Vagina (tissue), 2 donors: Measurements from ENCODE around the gene FAM168B. TPM values are rescaled to one million over a fixed set of nuclear protein-coding genes. Genes with fewer than 3 reads are reported as not detected.

ENCODE experiments used
- DNase-seq, 2 donors: peaks; one replicate each; pipeline ENCODE4 v3.0.0-alpha.2; 2017; ENCODE audit errors: extremely low spot score in 2 of 2
- H3K27ac ChIP-seq: fragments of 200-600 bp; sonication (generic); one replicate; pipeline ENCODE4 v1.5.1; 2019
- H3K27me3 ChIP-seq: fragments of 200-600 bp; sonication (generic); one replicate; pipeline ENCODE4 v1.5.1; 2019
- H3K36me3 ChIP-seq, 2 donors: fragments of 200-600 bp; sonication (generic); one replicate each; pipeline ENCODE4 v1.5.1; 2017 to 2019
- H3K4me1 ChIP-seq: fragments of 200-600 bp; sonication (generic); one replicate; pipeline ENCODE4 v1.5.1; 2019
- H3K4me3 ChIP-seq, 2 donors: fragments of 200-600 bp; sonication (generic); 1 replicate in 1 of 2; 2 replicates in 1 of 2; pipeline ENCODE4 v1.5.1; 2016 to 2019
- H3K9me3 ChIP-seq: fragments of 200-600 bp; sonication (generic); one replicate; pipeline ENCODE4 v1.5.1; 2019
- POLR2A ChIP-seq, 2 donors: fragments of 450-650 bp; IDR thresholded peaks; one replicate each; pipeline ENCODE4 v1.6.1; 2017; ENCODE audit warnings: antibody characterized with exemption in 2 of 2, mild to moderate bottlenecking in 2 of 2, moderate library complexity in 2 of 2
- POLR2AphosphoS5 ChIP-seq, 2 donors: sonication (generic); formaldehyde crosslinking; IDR thresholded peaks; one replicate each; pipeline ENCODE4 v1.9.0; 2017; ENCODE audit warnings: antibody characterized with exemption in 2 of 2, mild to moderate bottlenecking in 2 of 2, low read depth in 1 of 2; ENCODE audit not compliant: insufficient read depth in 1 of 2
- intact Hi-C: fragments of 100-400 bp; cut with DNase I; formaldehyde crosslinking; loops from one replicate; pipeline ENCODE4 v1.15.1; 2023
- total RNA-seq: library from RNA; depleted of rRNA; stranded (reverse); fragments of >200 nt; gene quantifications from one replicate; pipeline ENCODE4 v1.2.3, GENCODE V29; 2016
- TF ChIP-seq, protein P1 (sequence below), 3 experiments: fragments of 450-650 bp in 2 of 3; fragments of 200-600 bp in 1 of 3; sonication (generic) in 1 of 3; IDR thresholded peaks; one replicate each; pipeline ENCODE4 v1.5.1; 2017 to 2019; ENCODE audit warnings: antibody characterized with exemption in 3 of 3, mild to moderate bottlenecking in 2 of 3, moderate library complexity in 2 of 3

FAM168B gene
- total RNA-seq, 1 donor from 2014 or later, result 56.7 TPM

DNA sequence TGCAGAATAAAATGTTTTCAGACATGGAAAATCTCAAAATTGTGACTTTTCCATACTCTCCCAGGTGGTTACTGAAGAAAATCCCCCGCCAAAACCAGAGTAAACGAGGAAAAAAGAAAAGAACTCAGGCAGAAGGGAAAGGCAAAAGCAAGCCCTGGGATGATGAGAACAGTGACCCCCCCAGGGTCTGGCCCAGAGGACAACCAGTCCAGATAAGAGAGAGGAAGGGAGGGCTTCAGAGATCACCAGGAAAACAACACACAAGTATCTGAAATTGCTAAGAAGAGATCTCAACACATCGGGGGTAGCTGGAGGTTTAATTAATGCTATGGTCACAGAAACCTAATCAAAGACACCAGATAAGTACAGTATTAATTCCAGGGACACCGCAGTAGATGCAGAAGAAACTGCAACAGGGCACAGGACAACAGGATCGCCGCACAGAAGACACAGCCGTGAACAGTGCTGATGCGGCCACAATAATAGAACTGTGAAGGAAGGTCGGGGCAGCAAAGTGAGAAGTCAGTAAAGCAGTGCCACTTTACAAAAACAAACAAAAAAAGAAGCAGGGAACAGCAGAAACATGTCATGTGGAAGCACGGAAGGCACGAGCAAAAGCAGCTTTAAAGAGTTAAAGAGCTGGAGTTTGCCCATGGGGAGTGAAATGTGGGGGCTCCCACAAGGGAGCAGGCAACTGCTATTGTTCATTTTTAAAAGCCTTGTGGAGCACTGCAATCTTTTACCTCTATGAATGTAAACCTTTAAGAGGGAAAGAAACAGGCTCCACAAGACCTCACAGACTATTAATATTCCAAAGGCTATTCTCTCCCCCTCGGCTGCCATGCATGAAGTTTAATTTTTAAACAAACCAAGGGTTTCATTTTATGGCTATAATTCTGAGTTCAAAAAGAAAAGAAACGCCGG lies 28.4 kb downstream of the FAM168B start:
- Histone ChIP-seq H3K36me3 (peaks cover 0 to 25% of the 10 kb centered on the region in 2 donors), H3K9me3 (no peaks in the 10 kb centered on the region), H3K27me3 (no peaks in the 10 kb centered on the region), H3K27ac (no peak overlapping the region), H3K4me1 (peaks cover 33% of the 10 kb centered on the region), H3K4me3 (no peak overlapping the region)
- intact Hi-C loops, result no loop called here
- TF ChIP-seq, protein P1, sequence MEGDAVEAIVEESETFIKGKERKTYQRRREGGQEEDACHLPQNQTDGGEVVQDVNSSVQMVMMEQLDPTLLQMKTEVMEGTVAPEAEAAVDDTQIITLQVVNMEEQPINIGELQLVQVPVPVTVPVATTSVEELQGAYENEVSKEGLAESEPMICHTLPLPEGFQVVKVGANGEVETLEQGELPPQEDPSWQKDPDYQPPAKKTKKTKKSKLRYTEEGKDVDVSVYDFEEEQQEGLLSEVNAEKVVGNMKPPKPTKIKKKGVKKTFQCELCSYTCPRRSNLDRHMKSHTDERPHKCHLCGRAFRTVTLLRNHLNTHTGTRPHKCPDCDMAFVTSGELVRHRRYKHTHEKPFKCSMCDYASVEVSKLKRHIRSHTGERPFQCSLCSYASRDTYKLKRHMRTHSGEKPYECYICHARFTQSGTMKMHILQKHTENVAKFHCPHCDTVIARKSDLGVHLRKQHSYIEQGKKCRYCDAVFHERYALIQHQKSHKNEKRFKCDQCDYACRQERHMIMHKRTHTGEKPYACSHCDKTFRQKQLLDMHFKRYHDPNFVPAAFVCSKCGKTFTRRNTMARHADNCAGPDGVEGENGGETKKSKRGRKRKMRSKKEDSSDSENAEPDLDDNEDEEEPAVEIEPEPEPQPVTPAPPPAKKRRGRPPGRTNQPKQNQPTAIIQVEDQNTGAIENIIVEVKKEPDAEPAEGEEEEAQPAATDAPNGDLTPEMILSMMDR (IDR thresholded peaks at IDR 0.05), result no peak
- TF ChIP-seq POLR2AphosphoS5 (IDR thresholded peaks at IDR 0.05; ENCODE audit: insufficient read depth in 1 of 2, low read depth in 1 of 2) (no peak), POLR2A (IDR thresholded peaks at IDR 0.05) (no peak)
- no peak for DNase-seq

DNA sequence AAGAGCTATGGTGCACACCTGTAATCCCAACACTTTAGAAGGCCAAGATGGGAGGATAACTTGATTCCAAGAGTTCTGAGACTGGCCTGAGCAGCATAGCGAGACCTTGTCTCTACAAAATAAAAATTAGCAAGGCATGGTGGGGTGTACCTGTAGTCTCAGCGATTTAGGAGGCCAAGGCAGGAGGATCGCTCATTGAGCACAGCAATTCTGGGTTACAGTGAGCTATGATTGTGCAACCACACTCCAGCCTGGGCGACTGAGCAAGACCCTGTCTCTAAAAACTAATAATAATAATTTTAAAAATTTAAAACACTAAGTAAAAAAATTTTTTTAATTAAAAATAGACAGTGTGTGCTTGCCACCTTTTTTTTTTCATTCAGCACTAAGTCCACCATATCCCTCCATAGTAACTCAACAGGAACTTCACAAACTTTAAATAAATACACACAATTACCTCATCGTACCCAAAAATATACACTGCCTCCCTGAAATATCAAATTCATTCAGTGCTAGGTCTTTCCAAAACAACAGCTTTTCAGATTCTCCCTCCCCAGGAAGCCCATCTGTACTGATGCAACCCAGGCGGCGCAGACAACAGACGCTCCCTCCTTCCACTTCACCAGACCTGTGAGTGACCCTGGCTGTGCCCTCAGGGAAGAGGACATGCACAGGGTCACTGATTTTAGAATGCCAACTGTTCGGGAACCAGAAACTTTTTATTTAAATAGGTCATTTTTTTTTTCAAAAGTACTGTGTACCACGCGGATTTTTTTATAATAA lies 29.6 kb downstream of the FAM168B start:
- no peaks in the 10 kb centered on the region for H3K9me3 ChIP-seq
- TF ChIP-seq POLR2A (IDR thresholded peaks at IDR 0.05) (no peak), POLR2AphosphoS5 (IDR thresholded peaks at IDR 0.05; ENCODE audit: insufficient read depth in 1 of 2, low read depth in 1 of 2) (no peak)
- TF ChIP-seq, protein P1 (IDR thresholded peaks at IDR 0.05), result no peak
- H3K4me3 ChIP-seq, result no peak overlapping the region
- DNase-seq, result no peak
- peaks cover 0 to 19% of the 10 kb centered on the region in 2 donors for H3K36me3 ChIP-seq
- no peaks in the 10 kb centered on the region for H3K27me3 ChIP-seq
- H3K4me1 ChIP-seq, result peaks cover 33% of the 10 kb centered on the region
- H3K27ac ChIP-seq, result no peak overlapping the region
- intact Hi-C loops, result no loop called here

DNA sequence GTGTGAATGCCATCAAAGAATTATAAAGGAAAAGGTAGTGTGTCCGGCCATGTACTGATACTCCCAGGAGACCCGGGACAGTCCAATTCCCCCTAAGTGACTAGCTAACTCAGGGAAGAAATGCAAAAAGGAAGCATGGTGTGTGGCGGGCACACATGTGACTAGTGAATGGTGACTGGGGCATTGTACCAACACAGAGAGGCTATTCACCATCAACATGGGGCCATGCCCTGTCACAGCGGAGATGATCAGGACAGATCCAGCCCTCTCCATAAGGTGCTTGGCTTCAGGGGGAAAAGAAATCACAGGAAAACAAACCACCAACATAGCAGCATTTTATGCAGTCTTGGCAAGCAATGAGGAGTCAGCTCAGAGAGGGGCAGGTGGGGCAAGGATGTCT lies 34.3 kb downstream of the FAM168B start:
- Histone ChIP-seq H3K9me3 (no peaks in the 10 kb centered on the region), H3K4me1 (peaks cover 28% of the 10 kb centered on the region), H3K27ac (no peak overlapping the region), H3K4me3 (no peak overlapping the region), H3K27me3 (no peaks in the 10 kb centered on the region), H3K36me3 (peaks cover 0 to 23% of the 10 kb centered on the region in 2 donors)
- no peak for DNase-seq
- TF ChIP-seq, protein P1 (IDR thresholded peaks at IDR 0.05), result no peak
- no peak for TF ChIP-seq POLR2A (IDR thresholded peaks at IDR 0.05)
- no peak for TF ChIP-seq POLR2AphosphoS5 (IDR thresholded peaks at IDR 0.05; ENCODE audit: insufficient read depth in 1 of 2, low read depth in 1 of 2)
- intact Hi-C loops, result no loop called here

DNA sequence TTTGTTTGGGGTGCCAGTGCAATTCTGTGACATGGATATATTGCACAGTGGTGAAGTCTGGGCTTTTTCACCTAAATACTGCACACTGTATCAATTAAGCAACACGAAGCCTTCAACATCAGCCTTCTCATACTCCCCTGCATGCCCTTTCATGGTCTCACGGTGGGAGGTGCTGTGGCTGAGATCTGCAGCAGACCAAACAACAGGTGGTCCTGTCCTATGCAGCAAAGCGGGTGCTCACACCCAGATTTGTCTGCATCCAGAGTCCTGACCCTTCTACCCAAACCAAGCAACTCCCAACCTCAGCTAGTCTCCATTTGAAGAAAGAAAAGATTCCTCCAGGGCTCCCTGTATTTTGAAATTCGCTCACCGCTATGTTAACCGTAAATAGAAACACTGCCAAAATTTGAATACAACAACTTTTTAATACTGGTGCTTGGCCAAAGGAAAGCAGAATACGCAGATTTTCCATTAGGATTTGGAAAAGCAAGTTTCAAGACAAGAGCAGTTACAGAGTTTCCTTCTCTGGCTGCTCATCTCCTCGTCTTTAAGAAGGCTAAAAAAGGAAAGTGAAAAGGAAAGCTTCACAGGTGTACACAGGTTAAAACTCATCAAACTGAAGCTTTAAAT lies 34.9 kb downstream of the FAM168B start:
- TF ChIP-seq POLR2A (IDR thresholded peaks at IDR 0.05) (no peak), POLR2AphosphoS5 (IDR thresholded peaks at IDR 0.05; ENCODE audit: insufficient read depth in 1 of 2, low read depth in 1 of 2) (no peak)
- TF ChIP-seq, protein P1 (IDR thresholded peaks at IDR 0.05), result no peak
- Histone ChIP-seq H3K27me3 (no peaks in the 10 kb centered on the region), H3K4me3 (no peak overlapping the region), H3K9me3 (no peaks in the 10 kb centered on the region), H3K36me3 (peaks cover 0 to 28% of the 10 kb centered on the region in 2 donors), H3K27ac (no peak overlapping the region), H3K4me1 (peaks cover 28% of the 10 kb centered on the region)
- DNase-seq, result no peak
- intact Hi-C loops, result no loop called here
